Panc1 (cell line): ENCODE measurements around the gene SCD5. TPM values are rescaled to one million over a fixed set of nuclear protein-coding genes. Genes with fewer than 3 reads are reported as not detected.

Experiments
- ATAC-seq: fragments of 200-7000 bp; cut with Tn5 transposase; 2 replicates; pipeline ENCODE4 v1.9.1; 2020; ENCODE audit warnings: mild to moderate bottlenecking, moderate library complexity
- BruUV-seq: library from RNA; stranded (reverse); fragments of 400-500 nt; replicated peaks from 2 replicates; lab custom pipeline; 2021; lab: Mats Ljungman, UMichigan
- CTCF ChIA-PET: fragments of 300-600 bp; sonication (Branson Sonifier 250); formaldehyde crosslinking; loops from one replicate; lab custom pipeline; 2022; ENCODE audit warnings: antibody characterized with exemption; lab: Charles Lee
- POLR2A ChIA-PET: fragments of 300-600 bp; sonication (Branson Sonifier 250); formaldehyde crosslinking; loops from one replicate; lab custom pipeline; 2022; ENCODE audit warnings: antibody characterized with exemption; lab: Charles Lee
- DNase-seq: peaks from one replicate; pipeline ENCODE4 v3.0.0-alpha.2; 2010; ENCODE audit warnings: low read depth, low spot score
- H3K27ac ChIP-seq: 2 replicates; pipeline ENCODE4 v1.5.1; 2011; ENCODE audit warnings: mild to moderate bottlenecking, low read length, inconsistent platforms
- H3K27me3 ChIP-seq: fragments of 200-500 bp; sonication (Bioruptor generic); 2 replicates; pipeline ENCODE4 v1.6.0; 2014; ENCODE audit warnings: low read length, inconsistent platforms; ENCODE audit not compliant: control insufficient read depth, insufficient read depth
- H3K36me3 ChIP-seq: fragments of 200-500 bp; sonication (Bioruptor generic); 2 replicates; pipeline ENCODE4 v1.5.1; 2014; ENCODE audit warnings: inconsistent platforms, mild to moderate bottlenecking, low read length, moderate library complexity; ENCODE audit not compliant: control insufficient read depth, insufficient read depth
- H3K4me1 ChIP-seq: 2 replicates; pipeline ENCODE4 v1.5.1; 2011; ENCODE audit warnings: inconsistent platforms, mild to moderate bottlenecking, low read length, moderate library complexity; ENCODE audit not compliant: control insufficient read depth, insufficient read depth
- H3K4me3 ChIP-seq, 2 experiments: 2 replicates each; pipeline ENCODE4 v1.5.1; 2011 to 2012; ENCODE audit warnings: low read depth in 2 of 2, low read length in 2 of 2, mild to moderate bottlenecking in 2 of 2, inconsistent platforms in 1 of 2, moderate library complexity in 1 of 2
- H3K9me3 ChIP-seq: fragments of 200-500 bp; sonication (Bioruptor generic); 2 replicates; pipeline ENCODE4 v1.5.1; 2014; ENCODE audit warnings: low read depth, mild to moderate bottlenecking, inconsistent platforms, low read length, moderate library complexity; ENCODE audit not compliant: control insufficient read depth, insufficient read depth
- CTCF ChIP-seq: fragments of 450-650 bp; IDR thresholded peaks from 2 replicates; pipeline ENCODE4 v1.5.1; 2017; ENCODE audit warnings: mild to moderate bottlenecking
- POLR2AphosphoS5 ChIP-seq: IDR thresholded peaks from 2 replicates; pipeline ENCODE4 v1.6.1; 2012; ENCODE audit warnings: mild to moderate bottlenecking, low read depth, low read length, moderate library complexity
- SIN3A ChIP-seq: IDR thresholded peaks from 2 replicates; pipeline ENCODE4 v1.6.1; 2012; ENCODE audit warnings: low read depth, mild to moderate bottlenecking, low read length, moderate library complexity, borderline replicate concordance; ENCODE audit not compliant: insufficient read depth
- TCF7L2 ChIP-seq: IDR thresholded peaks from 2 replicates; pipeline ENCODE4 v1.6.1; 2011; ENCODE audit warnings: mild to moderate bottlenecking, low read depth, low read length, inconsistent platforms
- in situ Hi-C: cut with HindIII; loops from 2 replicates; pipeline ENCODE4 v1.10.0; 2016; ENCODE audit warnings: low sequenced_read_pairs, low pct_unique_long_range_greater_than_20kb
- intact Hi-C: fragments of 100-400 bp; cut with micrococcal nuclease; formaldehyde crosslinking; loops from one replicate; pipeline ENCODE4 v1.10.0; 2022; ENCODE audit not compliant: unreplicated experiment
- total RNA-seq: library from RNA; stranded (reverse); gene quantifications from one replicate; pipeline ENCODE4 v1.2.1, GENCODE V29; 2021; ENCODE audit not compliant: unreplicated experiment
- TF ChIP-seq, protein P1 (sequence below), 2 experiments: IDR thresholded peaks; 2 replicates each; pipeline ENCODE4 v1.6.1; 2011 to 2012; ENCODE audit warnings: low read depth in 2 of 2, control low read depth in 1 of 2, low read length in 1 of 2, mild to moderate bottlenecking in 1 of 2, moderate library complexity in 1 of 2; ENCODE audit not compliant: insufficient read depth in 1 of 2

SCD5 gene
- total RNA-seq, 1 experiment from 2014 or later = 2.0 TPM

DNA sequence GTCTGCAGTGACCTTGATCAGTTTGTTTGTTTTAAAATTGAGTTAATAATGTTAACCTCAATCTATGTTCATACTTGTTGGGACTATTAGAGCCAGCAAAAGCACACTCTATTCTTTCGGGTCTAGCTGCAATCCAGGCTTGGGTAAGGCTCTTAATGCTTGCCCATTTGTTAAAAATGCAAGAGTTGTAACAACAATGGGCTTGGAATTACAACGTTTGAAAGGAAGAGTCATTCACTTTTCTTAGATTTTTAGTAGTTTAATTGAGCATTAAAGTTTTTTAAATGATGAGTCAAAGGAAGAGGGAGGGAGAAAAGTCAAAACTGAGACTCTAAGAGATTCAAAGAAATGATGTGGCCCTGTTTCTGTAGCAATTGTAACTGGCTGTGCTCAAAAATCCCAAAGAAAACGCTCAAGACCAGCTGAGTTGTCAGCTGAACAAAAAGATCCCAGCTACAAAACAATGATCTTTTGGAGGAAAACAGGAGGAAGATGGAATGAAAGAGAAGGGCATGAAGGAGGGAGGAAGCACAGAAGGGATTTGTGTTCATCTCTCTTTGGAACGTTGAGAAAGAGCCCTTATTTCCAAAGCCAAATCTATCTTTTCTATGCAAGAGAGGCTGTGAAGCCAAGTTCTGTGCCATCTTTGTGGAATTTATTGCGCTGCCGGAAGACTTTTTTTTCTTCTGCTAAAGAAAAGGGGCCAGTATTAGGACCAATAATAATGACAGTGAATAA, 5.5 kb downstream of the SCD5 start:
- Histone ChIP-seq H3K27ac (no peak overlapping the region), H3K4me1 (no peaks in the 10 kb centered on the region), H3K9me3 (no peaks in the 10 kb centered on the region), H3K27me3 (no peaks in the 10 kb centered on the region), H3K4me3 (no peak overlapping the region), H3K36me3 (no peaks in the 10 kb centered on the region)
- DNase-seq = no peak
- ChIA-PET POLR2A (no interaction called here), CTCF (interaction anchor here (0.6 kb wide), 1 partner anchor 19 kb away, joined by 4 read pairs; no protein-coding TSS in a partner anchor)
- BruUV-seq = no TSS peak
- in situ Hi-C loops = no loop called here
- ATAC-seq = no peak
- intact Hi-C loops = no loop called here
- TF ChIP-seq CTCF (no peak), TCF7L2 (no peak), SIN3A (no peak), POLR2AphosphoS5 (no peak)
- TF ChIP-seq, protein P1, sequence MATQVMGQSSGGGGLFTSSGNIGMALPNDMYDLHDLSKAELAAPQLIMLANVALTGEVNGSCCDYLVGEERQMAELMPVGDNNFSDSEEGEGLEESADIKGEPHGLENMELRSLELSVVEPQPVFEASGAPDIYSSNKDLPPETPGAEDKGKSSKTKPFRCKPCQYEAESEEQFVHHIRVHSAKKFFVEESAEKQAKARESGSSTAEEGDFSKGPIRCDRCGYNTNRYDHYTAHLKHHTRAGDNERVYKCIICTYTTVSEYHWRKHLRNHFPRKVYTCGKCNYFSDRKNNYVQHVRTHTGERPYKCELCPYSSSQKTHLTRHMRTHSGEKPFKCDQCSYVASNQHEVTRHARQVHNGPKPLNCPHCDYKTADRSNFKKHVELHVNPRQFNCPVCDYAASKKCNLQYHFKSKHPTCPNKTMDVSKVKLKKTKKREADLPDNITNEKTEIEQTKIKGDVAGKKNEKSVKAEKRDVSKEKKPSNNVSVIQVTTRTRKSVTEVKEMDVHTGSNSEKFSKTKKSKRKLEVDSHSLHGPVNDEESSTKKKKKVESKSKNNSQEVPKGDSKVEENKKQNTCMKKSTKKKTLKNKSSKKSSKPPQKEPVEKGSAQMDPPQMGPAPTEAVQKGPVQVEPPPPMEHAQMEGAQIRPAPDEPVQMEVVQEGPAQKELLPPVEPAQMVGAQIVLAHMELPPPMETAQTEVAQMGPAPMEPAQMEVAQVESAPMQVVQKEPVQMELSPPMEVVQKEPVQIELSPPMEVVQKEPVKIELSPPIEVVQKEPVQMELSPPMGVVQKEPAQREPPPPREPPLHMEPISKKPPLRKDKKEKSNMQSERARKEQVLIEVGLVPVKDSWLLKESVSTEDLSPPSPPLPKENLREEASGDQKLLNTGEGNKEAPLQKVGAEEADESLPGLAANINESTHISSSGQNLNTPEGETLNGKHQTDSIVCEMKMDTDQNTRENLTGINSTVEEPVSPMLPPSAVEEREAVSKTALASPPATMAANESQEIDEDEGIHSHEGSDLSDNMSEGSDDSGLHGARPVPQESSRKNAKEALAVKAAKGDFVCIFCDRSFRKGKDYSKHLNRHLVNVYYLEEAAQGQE (IDR thresholded peaks at IDR 0.05; ENCODE audit: insufficient read depth in 1 of 2, low read depth in 2 of 2, low read length in 1 of 2) = no peak

DNA sequence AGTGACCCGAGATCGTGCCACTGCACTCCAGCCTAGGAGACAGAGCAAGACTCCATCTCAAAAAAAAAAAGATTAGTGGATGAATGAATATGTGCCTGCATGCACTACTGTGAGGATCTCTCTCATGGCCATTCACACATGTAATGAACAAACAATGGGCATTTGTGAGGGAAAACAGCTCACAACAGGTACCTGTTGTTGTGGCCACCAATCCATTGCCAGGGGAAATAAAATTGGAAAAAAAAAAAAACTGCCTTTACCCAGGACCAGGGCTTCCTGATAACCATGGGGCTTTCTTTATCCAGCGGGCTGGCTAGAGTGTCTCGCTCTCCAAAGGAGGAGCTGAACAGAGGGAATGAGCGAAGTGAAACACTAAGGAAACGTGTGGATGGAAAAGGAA, 7.4 kb downstream of the SCD5 start:
- Histone ChIP-seq H3K27me3 (no peaks in the 10 kb centered on the region), H3K27ac (no peak overlapping the region), H3K4me1 (no peaks in the 10 kb centered on the region), H3K9me3 (no peaks in the 10 kb centered on the region), H3K36me3 (no peaks in the 10 kb centered on the region), H3K4me3 (no peak overlapping the region)
- BruUV-seq = no TSS peak
- ATAC-seq = no peak
- intact Hi-C loops = no loop called here
- POLR2A ChIA-PET = no interaction called here
- no peak for TF ChIP-seq POLR2AphosphoS5
- TF ChIP-seq, protein P1 (IDR thresholded peaks at IDR 0.05; ENCODE audit: insufficient read depth in 1 of 2, low read depth in 2 of 2, low read length in 1 of 2) = no peak
- TF ChIP-seq CTCF = no peak
- no peak for DNase-seq
- CTCF ChIA-PET = no interaction called here
- in situ Hi-C loops = no loop called here
